Fibroblast of skin of scalp (primary cell): Measurements from ENCODE around the gene GRID1.
"Not testable (repeated sequence)": the region's sequence is repeated elsewhere in the genome, so short reads cannot be mapped to it uniquely, and the experiment has no call there.

Experiments
- DNase-seq: peaks from one replicate; pipeline ENCODE4 v3.0.0-alpha.2; 2013

GRID1 gene

GRCh38 chr10:85858776-85859515 is 507.6 kb downstream of the GRID1 start:
- DNase-seq, result no peak

- no peak for DNase-seq
These were observed 508.8 kb downstream of the GRID1 start for GRCh38 chr10:85857791-85858190.

GRCh38 chr10:85857305-85857704 is 509.3 kb downstream of the GRID1 start:
- no peak for DNase-seq

GRCh38 chr10:85851934-85852333 is 514.7 kb downstream of the GRID1 start:
- DNase-seq, result no peak

GRCh38 chr10:85851325-85851724 is 515.3 kb downstream of the GRID1 start:
- peak; percentile 65 for DNase-seq

- no peak for DNase-seq
These were observed 515.9 kb downstream of the GRID1 start for GRCh38 chr10:85850736-85851135.

- DNase-seq, result no peak
These were observed 517.3 kb downstream of the GRID1 start for GRCh38 chr10:85849315-85849714.

GRCh38 chr10:85848756-85849155 is 517.8 kb downstream of the GRID1 start:
- DNase-seq, result no peak

- no peak for DNase-seq
These were observed 519.5 kb downstream of the GRID1 start for GRCh38 chr10:85847085-85847484.

- DNase-seq, result not testable (repeated sequence)
These were observed 527.9 kb downstream of the GRID1 start for GRCh38 chr10:85838660-85839059.

- DNase-seq, result no peak
These were observed 533.6 kb downstream of the GRID1 start for GRCh38 chr10:85832988-85833387.

- DNase-seq, result no peak
These were observed 535.2 kb downstream of the GRID1 start for GRCh38 chr10:85831422-85831821.

GRCh38 chr10:85826377-85826776 is 540.2 kb downstream of the GRID1 start:
- DNase-seq, result no peak

- DNase-seq, result no peak
These were observed 555.2 kb downstream of the GRID1 start for GRCh38 chr10:85811405-85811804.

GRCh38 chr10:85810674-85811073 is 555.9 kb downstream of the GRID1 start:
- DNase-seq, result no peak

- no peak for DNase-seq
These were observed 571.1 kb downstream of the GRID1 start for GRCh38 chr10:85795460-85795859.

GRCh38 chr10:85794553-85794952 is 572.0 kb downstream of the GRID1 start:
- no peak for DNase-seq

- no peak for DNase-seq
These were observed 574.1 kb downstream of the GRID1 start for GRCh38 chr10:85792533-85792858.

GRCh38 chr10:85791818-85792532 is 574.6 kb downstream of the GRID1 start:
- peak; percentile 9 for DNase-seq

GRCh38 chr10:85789982-85790789 is 576.4 kb downstream of the GRID1 start:
- DNase-seq, result no peak

- no peak for DNase-seq
These were observed 577.5 kb downstream of the GRID1 start for GRCh38 chr10:85789125-85789524.

GRCh38 chr10:85788570-85788969 is 578.0 kb downstream of the GRID1 start:
- DNase-seq, result no peak

GRCh38 chr10:85787881-85788280 is 578.7 kb downstream of the GRID1 start:
- DNase-seq, result no peak

- no peak for DNase-seq
These were observed 579.2 kb downstream of the GRID1 start for GRCh38 chr10:85787393-85787792.
